ENCODE results near the gene ZMYM2.

ZMYM2 gene

GRCh38 chr13:20101467-20102316 is 143.2 kb downstream of the ZMYM2 start:
- TF ChIP-seq, protein P1, sequence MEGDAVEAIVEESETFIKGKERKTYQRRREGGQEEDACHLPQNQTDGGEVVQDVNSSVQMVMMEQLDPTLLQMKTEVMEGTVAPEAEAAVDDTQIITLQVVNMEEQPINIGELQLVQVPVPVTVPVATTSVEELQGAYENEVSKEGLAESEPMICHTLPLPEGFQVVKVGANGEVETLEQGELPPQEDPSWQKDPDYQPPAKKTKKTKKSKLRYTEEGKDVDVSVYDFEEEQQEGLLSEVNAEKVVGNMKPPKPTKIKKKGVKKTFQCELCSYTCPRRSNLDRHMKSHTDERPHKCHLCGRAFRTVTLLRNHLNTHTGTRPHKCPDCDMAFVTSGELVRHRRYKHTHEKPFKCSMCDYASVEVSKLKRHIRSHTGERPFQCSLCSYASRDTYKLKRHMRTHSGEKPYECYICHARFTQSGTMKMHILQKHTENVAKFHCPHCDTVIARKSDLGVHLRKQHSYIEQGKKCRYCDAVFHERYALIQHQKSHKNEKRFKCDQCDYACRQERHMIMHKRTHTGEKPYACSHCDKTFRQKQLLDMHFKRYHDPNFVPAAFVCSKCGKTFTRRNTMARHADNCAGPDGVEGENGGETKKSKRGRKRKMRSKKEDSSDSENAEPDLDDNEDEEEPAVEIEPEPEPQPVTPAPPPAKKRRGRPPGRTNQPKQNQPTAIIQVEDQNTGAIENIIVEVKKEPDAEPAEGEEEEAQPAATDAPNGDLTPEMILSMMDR (conservative IDR thresholded peaks at IDR 0.05; ENCODE audit: low read depth, low read length), result no peak
- no peak overlapping the region for H3K4me3 ChIP-seq (ENCODE audit: low read length)
- no peak for DNase-seq (ENCODE audit: low read depth)

DNA sequence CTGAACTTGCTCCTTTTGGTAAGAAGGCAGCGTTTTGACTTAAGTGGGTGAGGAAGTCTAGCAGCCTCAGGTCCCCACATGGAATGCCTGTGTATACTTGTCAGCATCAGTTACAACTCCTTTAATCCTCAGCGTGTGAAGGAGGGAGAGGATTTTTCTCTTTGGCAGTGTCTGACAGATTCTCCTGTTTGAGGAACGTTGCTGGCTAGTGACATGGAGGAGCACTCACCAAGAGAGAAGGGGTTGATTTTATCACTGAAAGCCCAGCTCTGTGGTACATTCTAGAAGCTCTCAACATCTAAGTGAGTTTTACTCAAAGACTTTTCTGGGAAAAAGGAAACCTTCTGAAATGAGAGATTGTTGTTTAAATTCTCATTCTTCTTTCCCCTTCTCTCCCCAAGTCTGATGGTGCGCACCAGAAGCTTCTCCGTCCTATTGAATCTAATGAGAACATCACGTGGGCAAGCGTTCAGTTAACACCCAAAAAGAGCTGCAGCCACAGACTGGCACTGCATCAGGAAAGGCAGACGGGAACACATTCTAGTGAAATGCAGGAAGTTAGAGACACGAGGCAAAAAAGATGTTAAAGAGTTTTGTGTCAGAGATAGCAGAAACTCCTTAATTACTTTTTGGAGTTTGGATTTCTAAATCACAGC is 144.1 kb downstream of the ZMYM2 start:
- TF ChIP-seq, protein P1 (conservative IDR thresholded peaks at IDR 0.05; ENCODE audit: low read depth, low read length), result no peak
- no peak overlapping the region for H3K4me3 ChIP-seq (ENCODE audit: low read length)
- DNase-seq (ENCODE audit: low read depth), result no peak

DNA sequence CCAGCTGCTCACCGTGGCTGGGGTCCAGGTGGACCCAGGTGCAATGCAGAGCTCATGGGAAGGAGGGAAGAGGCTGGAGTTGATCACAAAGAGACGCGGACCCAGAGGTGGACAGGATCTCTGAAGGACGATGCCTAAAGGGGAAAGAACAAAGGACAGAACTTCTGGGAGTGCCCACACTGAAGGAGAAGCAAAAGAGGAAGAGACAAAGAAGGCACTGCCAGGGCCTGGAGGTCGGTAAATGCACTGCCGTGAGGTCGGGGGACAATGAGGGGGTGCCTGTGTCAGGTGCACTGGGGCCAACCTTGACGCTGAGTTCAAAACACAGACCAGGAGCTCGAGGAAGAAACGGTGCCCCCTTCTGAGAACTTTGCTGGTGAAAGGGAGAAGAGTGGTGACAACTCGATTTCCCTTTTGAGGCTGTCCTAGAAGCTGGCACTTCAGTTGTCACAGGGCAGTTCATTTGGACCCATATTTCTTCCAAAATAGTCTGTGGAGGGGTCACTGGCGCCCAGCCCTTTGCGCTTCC is 146.7 kb downstream of the ZMYM2 start:
- no peak for DNase-seq (ENCODE audit: low read depth)
- H3K4me3 ChIP-seq (ENCODE audit: low read length), result no peak overlapping the region
- TF ChIP-seq, protein P1 (conservative IDR thresholded peaks at IDR 0.05; ENCODE audit: low read depth, low read length), result no peak

- TF ChIP-seq, protein P1 (conservative IDR thresholded peaks at IDR 0.05; ENCODE audit: low read depth, low read length), result no peak
- DNase-seq (ENCODE audit: low read depth), result no peak
- no peak overlapping the region for H3K4me3 ChIP-seq (ENCODE audit: low read length)
Observed at GRCh38 chr13:20106742-20107141, 148.2 kb downstream of the ZMYM2 start.

- no peak overlapping the region for H3K4me3 ChIP-seq (ENCODE audit: low read length)
- TF ChIP-seq, protein P1 (conservative IDR thresholded peaks at IDR 0.05; ENCODE audit: low read depth, low read length), result no peak
- DNase-seq (ENCODE audit: low read depth), result no peak
Observed at GRCh38 chr13:20109037-20109436, 150.5 kb downstream of the ZMYM2 start.

DNA sequence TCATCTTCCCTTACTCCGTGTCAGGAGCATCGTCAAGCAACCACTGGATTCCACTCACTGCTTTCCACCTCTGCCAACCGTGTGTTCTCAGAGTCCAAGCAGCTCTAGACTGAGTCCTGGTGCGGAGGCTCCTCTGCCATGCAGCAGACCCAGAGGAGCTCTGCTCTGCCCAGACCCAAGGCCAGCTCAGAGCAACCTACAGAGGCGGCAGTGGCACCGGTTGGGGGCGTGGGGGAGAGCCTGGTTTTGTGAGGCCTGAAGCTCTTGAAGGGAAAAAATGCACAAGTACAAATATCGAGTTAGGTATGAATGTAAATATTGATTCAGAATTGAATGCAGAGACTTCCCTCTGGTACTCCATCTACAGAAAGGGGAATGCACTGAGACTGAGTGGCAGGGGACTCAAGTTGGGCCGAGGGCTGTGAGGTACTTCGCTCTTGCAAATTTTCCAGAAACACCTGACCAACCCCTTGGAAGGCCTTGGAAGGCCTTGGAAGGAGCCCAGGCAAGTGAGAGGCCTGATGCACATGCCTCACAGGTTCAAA is 155.6 kb downstream of the ZMYM2 start:
- H3K4me3 ChIP-seq (ENCODE audit: low read length), result no peak overlapping the region
- no peak for DNase-seq (ENCODE audit: low read depth)
- TF ChIP-seq, protein P1 (conservative IDR thresholded peaks at IDR 0.05; ENCODE audit: low read depth, low read length), result no peak

Data from retinal pigment epithelial cell (primary cell).